Activated T-helper 2 cell treated with anti-CD3 and anti-CD28 coated beads, Interferon-gamma antibody, Interleukin-2, Interleukin-4, amounts not matched to agents 10 μg/mL and 5 μg/mL and 100 μg/mL, durations not matched to agents 14 hours and 24 hours and 36 hours (primary cell): ENCODE data around the gene UGT1A6. TPM values are rescaled to one million over a fixed set of nuclear protein-coding genes. Genes with fewer than 3 reads are reported as not detected.
"Not testable (repeated sequence)": the region's sequence is repeated elsewhere in the genome, so short reads cannot be mapped to it uniquely, and the experiment has no call there.

Experiments used
- DNase-seq: peaks from one replicate; pipeline ENCODE4 v3.0.0; 2021; ENCODE audit warnings: low spot score
- H3K27ac Mint-ChIP-seq: one replicate; pipeline ENCODE4 v1.8.0; 2021; ENCODE audit warnings: mixed read lengths
- H3K27me3 Mint-ChIP-seq: one replicate; pipeline ENCODE4 v1.8.0; 2021; ENCODE audit warnings: low read depth, mixed read lengths
- H3K36me3 Mint-ChIP-seq: one replicate; pipeline ENCODE4 v1.8.0; 2021; ENCODE audit warnings: low read depth, mixed read lengths
- H3K4me1 Mint-ChIP-seq: one replicate; pipeline ENCODE4 v1.8.0; 2021; ENCODE audit warnings: low read depth, mixed read lengths
- H3K4me3 Mint-ChIP-seq: one replicate; pipeline ENCODE4 v1.8.0; 2021; ENCODE audit warnings: low read depth, mild to moderate bottlenecking, moderate library complexity, mixed read lengths
- H3K9me3 Mint-ChIP-seq: one replicate; pipeline ENCODE4 v1.8.0; 2021; ENCODE audit warnings: mixed read lengths
- intact Hi-C: fragments of 100-400 bp; cut with micrococcal nuclease; formaldehyde crosslinking; loops from one replicate; pipeline ENCODE4 v1.15.1; 2023
- total RNA-seq: library from RNA; stranded (reverse); gene quantifications from 2 replicates; pipeline ENCODE4 v1.2.3, GENCODE V29; 2022

UGT1A6 gene
- total RNA-seq, 1 donor from 2014 or later = not detected

DNA sequence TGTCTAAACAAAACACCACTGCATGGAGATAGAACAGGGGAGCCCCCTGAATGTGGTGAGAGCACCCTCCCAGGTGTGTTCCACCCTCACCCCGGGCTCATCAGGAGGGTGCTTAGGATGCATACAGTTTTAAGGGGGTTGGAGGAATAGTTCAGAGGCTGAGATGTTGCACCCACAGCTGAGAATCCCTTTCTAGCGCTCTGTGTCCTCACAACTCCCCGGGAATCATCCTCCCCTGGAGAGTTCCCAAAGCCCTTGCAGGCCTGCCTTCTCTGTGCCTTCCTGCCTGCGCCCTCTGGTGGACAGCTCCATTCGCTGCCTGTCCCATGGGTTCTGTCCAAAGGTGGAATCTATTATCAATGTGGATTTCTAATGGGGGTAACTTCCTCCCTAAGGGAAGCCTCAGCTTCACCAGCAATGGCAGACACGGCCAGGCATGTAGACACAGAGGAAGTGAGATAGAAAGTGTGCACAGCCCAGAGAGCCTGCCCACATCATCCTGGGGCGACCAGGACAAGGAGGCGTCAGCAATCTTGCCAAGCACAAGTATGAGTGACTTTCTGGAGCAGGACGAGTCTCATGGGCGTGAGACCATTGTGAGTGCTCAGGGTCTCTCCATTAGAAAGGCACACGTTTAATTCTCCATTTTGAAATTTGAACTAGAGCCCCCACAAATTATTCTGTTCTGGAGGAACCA is 18.8 kb downstream of the UGT1A6 start:
- no peak overlapping the region for H3K27ac Mint-ChIP-seq
- H3K9me3 Mint-ChIP-seq = no peaks in the 10 kb centered on the region
- intact Hi-C loops = no loop called here
- H3K4me3 Mint-ChIP-seq = no peak overlapping the region
- no peaks in the 10 kb centered on the region for H3K36me3 Mint-ChIP-seq
- peaks cover 18% of the 10 kb centered on the region for H3K27me3 Mint-ChIP-seq
- peak; percentile 44 for DNase-seq
- peaks cover 5% of the 10 kb centered on the region for H3K4me1 Mint-ChIP-seq

DNA sequence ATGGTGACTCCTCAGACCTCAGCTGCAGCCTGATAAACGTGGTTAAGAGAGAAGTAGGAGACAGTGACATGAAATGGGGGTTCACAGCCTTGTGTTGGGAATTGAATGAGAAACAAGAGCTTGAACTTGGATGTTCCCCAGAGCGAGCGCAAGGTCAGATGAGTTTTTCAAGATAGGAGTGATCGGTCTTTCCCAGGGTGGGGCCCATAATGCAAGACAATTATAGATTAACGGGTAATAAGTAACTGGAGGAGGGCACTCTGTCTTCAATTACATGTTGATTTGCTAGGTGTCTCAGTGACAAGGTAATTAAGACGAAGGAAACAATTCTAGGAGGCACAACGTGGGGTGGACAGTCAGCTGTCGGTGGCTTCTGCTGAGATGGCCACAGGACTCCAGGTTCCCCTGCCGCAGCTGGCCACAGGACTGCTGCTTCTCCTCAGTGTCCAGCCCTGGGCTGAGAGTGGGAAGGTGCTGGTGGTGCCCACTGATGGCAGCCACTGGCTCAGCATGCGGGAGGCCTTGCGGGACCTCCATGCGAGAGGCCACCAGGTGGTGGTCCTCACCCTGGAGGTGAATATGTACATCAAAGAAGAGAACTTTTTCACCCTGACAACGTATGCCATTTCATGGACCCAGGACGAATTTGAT is 20.0 kb downstream of the UGT1A6 start, which contains the start of gene UGT1A5:
TSS of gene UGT1A5 (plus strand) at position 297 of the 651 bp plus-strand sequence. CDS start at position 382, 85 bp downstream.
- Mint-ChIP-seq H3K4me3 (no peak within 1 kb of the TSS), H3K36me3 (no peaks in the 10 kb centered on the region), H3K27ac (no peak within 1 kb of the TSS), H3K27me3 (peaks cover 13% of the 10 kb centered on the region), H3K9me3 (no peaks in the 10 kb centered on the region), H3K4me1 (peaks cover 5% of the 10 kb centered on the region)
- DNase-seq = no peak
- intact Hi-C loops = no loop called here

DNA sequence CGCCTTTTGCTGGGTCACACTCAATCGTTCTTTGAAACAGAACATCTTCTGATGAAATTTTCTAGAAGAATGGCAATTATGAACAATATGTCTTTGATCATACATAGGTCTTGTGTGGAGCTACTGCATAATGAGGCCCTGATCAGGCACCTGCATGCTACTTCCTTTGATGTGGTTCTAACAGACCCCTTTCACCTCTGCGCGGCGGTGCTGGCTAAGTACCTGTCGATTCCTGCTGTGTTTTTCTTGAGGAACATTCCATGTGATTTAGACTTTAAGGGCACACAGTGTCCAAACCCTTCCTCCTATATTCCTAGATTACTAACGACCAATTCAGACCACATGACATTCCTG is 20.5 kb downstream of the UGT1A6 start:
- intact Hi-C loops = no loop called here
- Mint-ChIP-seq H3K4me3 (no peak overlapping the region), H3K27me3 (peaks cover 15% of the 10 kb centered on the region), H3K4me1 (peaks cover 5% of the 10 kb centered on the region), H3K36me3 (no peaks in the 10 kb centered on the region), H3K9me3 (no peaks in the 10 kb centered on the region), H3K27ac (no peak overlapping the region)
- no peak for DNase-seq

DNA sequence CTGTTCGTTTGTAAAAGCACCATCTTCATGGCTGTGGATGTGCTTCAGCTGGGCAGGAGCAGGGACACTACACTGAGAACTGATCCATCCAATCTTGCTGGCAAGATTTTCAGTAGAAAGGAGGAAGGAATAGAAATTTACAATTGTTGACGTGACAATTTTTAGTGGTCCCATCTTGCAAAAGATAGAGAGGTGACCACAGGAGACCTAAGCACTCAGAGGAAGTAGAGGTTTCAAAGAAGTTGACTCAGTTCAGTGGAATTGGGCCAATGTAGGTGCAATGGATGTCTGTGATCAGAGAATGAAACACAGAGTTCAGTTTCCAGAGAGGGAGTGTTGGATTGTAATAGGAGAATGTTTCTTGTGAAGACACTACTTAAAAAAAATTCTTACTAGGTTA is 21.4 kb downstream of the UGT1A6 start:
- no peak overlapping the region for H3K4me3 Mint-ChIP-seq
- H3K36me3 Mint-ChIP-seq = no peaks in the 10 kb centered on the region
- H3K4me1 Mint-ChIP-seq = peaks cover 5% of the 10 kb centered on the region
- DNase-seq = no peak
- peaks cover 14% of the 10 kb centered on the region for H3K27me3 Mint-ChIP-seq
- no peak overlapping the region for H3K27ac Mint-ChIP-seq
- no peaks in the 10 kb centered on the region for H3K9me3 Mint-ChIP-seq
- intact Hi-C loops = no loop called here

DNA sequence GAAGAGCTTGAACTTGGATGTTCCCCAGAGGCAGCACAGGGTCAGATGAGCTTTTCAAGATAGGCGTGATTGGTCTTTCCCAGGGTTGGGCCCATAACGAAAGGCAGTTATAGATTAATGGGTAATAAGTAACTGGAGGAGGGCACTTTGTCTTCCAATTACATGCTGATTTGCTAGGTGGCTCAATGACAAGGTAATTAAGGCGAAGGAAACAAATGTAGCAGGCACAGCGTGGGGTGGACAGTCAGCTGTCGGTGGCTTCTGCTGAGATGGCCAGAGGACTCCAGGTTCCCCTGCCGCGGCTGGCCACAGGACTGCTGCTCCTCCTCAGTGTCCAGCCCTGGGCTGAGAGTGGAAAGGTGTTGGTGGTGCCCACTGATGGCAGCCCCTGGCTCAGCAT is 25.9 kb downstream of the UGT1A6 start, which contains the start of gene UGT1A4:
TSS of gene UGT1A4 (plus strand) at position 185 of the 400 bp plus-strand sequence. CDS start at position 270, 85 bp downstream.
- intact Hi-C loops = no loop called here
- peaks cover 14% of the 10 kb centered on the region for H3K27me3 Mint-ChIP-seq
- DNase-seq = no peak
- no peaks in the 10 kb centered on the region for H3K9me3 Mint-ChIP-seq
- H3K27ac Mint-ChIP-seq = no peak within 1 kb of the TSS
- no peaks in the 10 kb centered on the region for H3K36me3 Mint-ChIP-seq
- H3K4me3 Mint-ChIP-seq = no peak within 1 kb of the TSS
- H3K4me1 Mint-ChIP-seq = peaks cover 5% of the 10 kb centered on the region

DNA sequence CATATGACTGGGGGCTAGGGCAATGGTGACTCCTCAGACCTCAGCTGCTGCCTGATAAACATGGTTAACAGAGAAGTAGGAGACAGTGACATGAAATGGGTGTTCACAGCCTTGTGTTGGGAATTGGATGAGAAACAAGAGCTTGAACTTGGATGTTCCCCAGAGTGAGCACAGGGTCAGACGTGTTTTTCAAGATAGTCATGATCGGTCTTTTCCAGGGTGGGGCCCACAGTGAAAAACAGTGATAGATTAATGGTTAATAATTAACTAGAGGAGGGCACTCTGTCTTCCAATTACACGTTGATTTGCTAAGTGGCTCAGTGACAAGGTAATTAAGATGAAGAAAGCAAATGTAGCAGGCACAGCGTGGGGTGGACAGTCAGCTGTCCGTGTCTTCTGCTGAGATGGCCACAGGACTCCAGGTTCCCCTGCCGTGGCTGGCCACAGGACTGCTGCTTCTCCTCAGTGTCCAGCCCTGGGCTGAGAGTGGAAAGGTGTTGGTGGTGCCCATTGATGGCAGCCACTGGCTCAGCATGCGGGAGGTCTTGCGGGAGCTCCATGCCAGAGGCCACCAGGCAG is 36.1 kb downstream of the UGT1A6 start, which contains the start of gene UGT1A3:
TSS of gene UGT1A3 (plus strand) at position 320 of the 579 bp plus-strand sequence. CDS start at position 405, 85 bp downstream.
- H3K27me3 Mint-ChIP-seq = peaks cover 9% of the 10 kb centered on the region
- H3K27ac Mint-ChIP-seq = no peak within 1 kb of the TSS
- intact Hi-C loops = no loop called here
- H3K9me3 Mint-ChIP-seq = no peaks in the 10 kb centered on the region
- H3K36me3 Mint-ChIP-seq = no peaks in the 10 kb centered on the region
- DNase-seq = no peak
- no peaks in the 10 kb centered on the region for H3K4me1 Mint-ChIP-seq
- no peak within 1 kb of the TSS for H3K4me3 Mint-ChIP-seq

GRCh38 chr2:233736868-233737653 is 44.4 kb downstream of the UGT1A6 start:
- H3K4me1 Mint-ChIP-seq = not testable (repeated sequence)
- peaks cover 21% of the 10 kb centered on the region for H3K27me3 Mint-ChIP-seq

GRCh38 chr2:233740870-233741269 is 48.2 kb downstream of the UGT1A6 start:
- Mint-ChIP-seq H3K27ac (no peak overlapping the region), H3K9me3 (no peaks in the 10 kb centered on the region), H3K27me3 (peaks cover 11% of the 10 kb centered on the region), H3K4me1 (no peaks in the 10 kb centered on the region), H3K36me3 (no peaks in the 10 kb centered on the region), H3K4me3 (no peak overlapping the region)
- intact Hi-C loops = no loop called here
- DNase-seq = no peak

More at GRCh38 chr2:233736868-233737653, 44.4 kb downstream of the UGT1A6 start:
- intact Hi-C loops, H3K9me3 Mint-ChIP-seq, H3K36me3 Mint-ChIP-seq, DNase-seq, H3K4me3 Mint-ChIP-seq, H3K27ac Mint-ChIP-seq: not testable (repeated sequence)

DNA sequence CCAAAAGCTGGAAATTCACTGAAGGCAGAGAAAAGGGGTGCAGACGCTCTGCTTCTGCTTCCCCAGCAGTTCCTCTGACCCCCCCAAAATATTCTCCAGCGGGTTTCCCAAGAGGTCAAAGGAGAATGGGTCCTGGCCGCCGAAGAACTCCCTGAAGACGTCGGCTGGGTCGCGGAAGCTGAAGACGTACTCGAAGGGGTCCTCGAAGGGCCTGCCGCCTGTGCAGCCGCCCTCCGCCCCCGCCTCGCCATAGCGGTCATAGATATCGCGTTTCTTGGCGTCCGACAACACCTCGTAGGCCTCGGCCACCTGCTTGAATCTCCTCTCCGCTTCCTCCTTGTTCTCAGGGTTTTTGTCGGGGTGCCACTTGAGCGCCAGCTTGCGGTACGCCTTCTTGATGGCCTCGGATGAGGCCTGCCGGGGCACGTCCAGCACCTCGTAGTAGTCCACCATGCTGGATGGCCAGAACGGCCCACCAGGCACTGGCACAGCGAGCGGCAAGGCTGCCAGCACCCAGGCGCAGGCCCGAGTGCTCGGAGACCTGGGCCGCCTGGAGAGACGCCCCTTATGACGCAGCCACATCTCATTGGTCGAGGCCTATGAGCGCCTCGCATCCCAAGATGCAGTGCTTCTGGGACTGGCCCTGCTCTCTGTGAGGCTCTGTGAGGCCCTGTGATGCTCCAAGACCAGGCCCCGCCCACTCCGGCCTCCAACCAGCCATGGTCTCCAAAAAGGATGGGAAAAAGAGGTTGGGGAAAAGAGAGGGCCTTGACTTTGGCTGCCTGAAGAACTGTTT is 51.0 kb downstream of the UGT1A6 start:
- no peaks in the 10 kb centered on the region for H3K36me3 Mint-ChIP-seq
- no peak overlapping the region for H3K4me3 Mint-ChIP-seq
- no peaks in the 10 kb centered on the region for H3K4me1 Mint-ChIP-seq
- no peak overlapping the region for H3K27ac Mint-ChIP-seq
- H3K9me3 Mint-ChIP-seq = no peaks in the 10 kb centered on the region
- DNase-seq = no peak
- peaks cover 6% of the 10 kb centered on the region for H3K27me3 Mint-ChIP-seq
- intact Hi-C loops = no loop called here

DNA sequence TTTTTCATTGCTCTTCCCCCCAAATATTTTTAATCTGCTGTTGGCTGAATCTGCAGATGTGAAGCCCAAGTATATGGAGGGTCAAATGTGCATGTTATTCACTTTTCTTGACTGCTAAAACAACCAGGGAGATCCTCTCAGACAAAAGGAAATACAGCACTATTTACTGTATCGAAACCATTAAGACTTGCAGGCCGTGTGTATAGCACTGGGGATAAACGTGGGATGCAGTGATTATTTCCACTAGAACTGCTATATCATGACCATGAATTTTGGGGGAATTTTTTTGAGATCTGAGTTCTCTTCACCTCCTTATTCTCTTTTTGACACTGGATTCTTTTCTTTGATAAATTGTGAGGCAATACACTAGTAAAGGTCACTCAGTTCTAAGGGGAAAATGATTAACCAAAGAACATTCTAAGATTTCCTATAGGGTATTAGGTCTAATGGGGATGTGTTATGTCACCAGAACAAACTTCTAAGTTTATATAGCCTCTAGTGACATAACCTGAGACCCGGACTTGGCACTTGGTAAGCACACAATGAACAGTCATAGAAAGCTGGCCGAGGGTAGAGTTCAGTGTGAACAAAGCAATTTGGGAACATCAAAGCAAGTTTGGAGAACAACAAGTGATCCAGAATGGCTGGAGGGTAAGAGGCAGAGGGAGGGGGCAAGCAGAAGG is 52.5 kb downstream of the UGT1A6 start:
- H3K27me3 Mint-ChIP-seq = peaks cover 6% of the 10 kb centered on the region
- H3K36me3 Mint-ChIP-seq = no peaks in the 10 kb centered on the region
- peaks cover 8% of the 10 kb centered on the region for H3K9me3 Mint-ChIP-seq
- H3K4me3 Mint-ChIP-seq = no peak overlapping the region
- intact Hi-C loops = no loop called here
- DNase-seq = no peak
- H3K27ac Mint-ChIP-seq = no peak overlapping the region
- H3K4me1 Mint-ChIP-seq = no peaks in the 10 kb centered on the region

GRCh38 chr2:233745838-233746237 is 53.1 kb downstream of the UGT1A6 start:
- H3K27me3 Mint-ChIP-seq, intact Hi-C loops, H3K4me3 Mint-ChIP-seq, H3K4me1 Mint-ChIP-seq, H3K27ac Mint-ChIP-seq, H3K36me3 Mint-ChIP-seq, DNase-seq: not testable (repeated sequence)
- H3K9me3 Mint-ChIP-seq = peaks cover 10% of the 10 kb centered on the region
